ENCODE results near the gene NAT8L. TPM values are rescaled to one million over a fixed set of nuclear protein-coding genes. Genes with fewer than 3 reads are reported as not detected.

The NAT8L gene
- total RNA-seq, 1 experiment from 2014 or later, result not detected

DNA sequence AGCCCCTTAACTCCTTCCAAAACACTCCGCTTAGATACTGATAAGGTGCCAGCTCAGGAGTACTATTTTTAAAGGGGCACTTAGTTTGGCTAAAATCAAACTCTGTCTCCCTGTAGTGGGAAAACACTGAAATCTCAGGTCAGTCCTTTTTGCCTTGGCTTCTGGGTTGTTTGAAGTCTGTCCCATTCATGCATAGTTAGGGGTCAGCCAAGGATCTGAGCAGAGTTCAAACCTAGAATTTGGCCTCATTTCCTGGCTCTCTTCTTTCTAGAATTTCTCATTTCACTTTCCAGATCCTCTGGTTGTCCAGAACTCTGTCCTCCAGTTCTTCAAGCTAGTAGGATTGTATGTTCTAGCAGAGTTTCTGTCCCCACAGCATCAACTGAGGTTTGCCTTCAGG, 31.5 kb downstream of the NAT8L start:
- Histone ChIP-seq H3K27me3 (ENCODE audit: low read length) (no peaks in the 10 kb centered on the region), H3K9me3 (ENCODE audit: low read length) (no peaks in the 10 kb centered on the region), H3K4me3 (ENCODE audit: low read length) (no peak overlapping the region), H3K9ac (ENCODE audit: low read length) (no peak overlapping the region), H3K4me1 (ENCODE audit: low read length) (no peaks in the 10 kb centered on the region), H3K4me2 (ENCODE audit: low read depth, low read length, poor library complexity, severe bottlenecking) (no peak overlapping the region), H3K79me2 (ENCODE audit: low read length) (no peaks in the 10 kb centered on the region), H3K36me3 (ENCODE audit: insufficient read depth, low read length) (no peaks in the 10 kb centered on the region), H2AFZ (ENCODE audit: low read length) (no peak overlapping the region), H3K27ac (ENCODE audit: low read length) (no peak overlapping the region), H3K9me2 (replicated peaks; ENCODE audit: insufficient read depth, low read length) (no peaks in the 10 kb centered on the region), H4K20me1 (ENCODE audit: insufficient read depth, low read depth, low read length) (no peaks in the 10 kb centered on the region)
- DNase-seq, result no peak

- H3K27me3 ChIP-seq (ENCODE audit: low read length), result no peaks in the 10 kb centered on the region
- no peak for DNase-seq
- H3K9ac ChIP-seq (ENCODE audit: low read length), result no peak overlapping the region
- no peak overlapping the region for H2AFZ ChIP-seq (ENCODE audit: low read length)
- H3K27ac ChIP-seq (ENCODE audit: low read length), result no peak overlapping the region
- H3K9me3 ChIP-seq (ENCODE audit: low read length), result no peaks in the 10 kb centered on the region; the same call in 1 of the 2 replicates
- no peak overlapping the region for H3K4me3 ChIP-seq (ENCODE audit: low read length)
- no peaks in the 10 kb centered on the region for H4K20me1 ChIP-seq (ENCODE audit: insufficient read depth, low read depth, low read length)
- H3K79me2 ChIP-seq (ENCODE audit: low read length), result no peaks in the 10 kb centered on the region
- no peaks in the 10 kb centered on the region for H3K9me2 ChIP-seq (replicated peaks; ENCODE audit: insufficient read depth, low read length)
- H3K4me1 ChIP-seq (ENCODE audit: low read length), result no peaks in the 10 kb centered on the region
- no peak overlapping the region for H3K4me2 ChIP-seq (ENCODE audit: low read depth, low read length, poor library complexity, severe bottlenecking)
- H3K36me3 ChIP-seq (ENCODE audit: insufficient read depth, low read length), result no peaks in the 10 kb centered on the region
These were observed 33.0 kb downstream of the NAT8L start for GRCh38 chr4:2091990-2092668.

- Histone ChIP-seq H3K9ac (ENCODE audit: low read length) (no peak overlapping the region), H3K27me3 (ENCODE audit: low read length) (no peaks in the 10 kb centered on the region), H4K20me1 (ENCODE audit: insufficient read depth, low read depth, low read length) (no peaks in the 10 kb centered on the region), H3K9me3 (ENCODE audit: low read length) (no peaks in the 10 kb centered on the region; the same call in 1 of the 2 replicates), H3K36me3 (ENCODE audit: insufficient read depth, low read length) (no peaks in the 10 kb centered on the region), H2AFZ (ENCODE audit: low read length) (no peak overlapping the region), H3K27ac (ENCODE audit: low read length) (no peak overlapping the region), H3K9me2 (replicated peaks; ENCODE audit: insufficient read depth, low read length) (no peaks in the 10 kb centered on the region), H3K4me2 (ENCODE audit: low read depth, low read length, poor library complexity, severe bottlenecking) (no peak overlapping the region), H3K79me2 (ENCODE audit: low read length) (no peaks in the 10 kb centered on the region), H3K4me1 (ENCODE audit: low read length) (no peaks in the 10 kb centered on the region), H3K4me3 (ENCODE audit: low read length) (no peak overlapping the region)
- DNase-seq, result no peak
These were observed 33.5 kb downstream of the NAT8L start for GRCh38 chr4:2092669-2093053.

DNA sequence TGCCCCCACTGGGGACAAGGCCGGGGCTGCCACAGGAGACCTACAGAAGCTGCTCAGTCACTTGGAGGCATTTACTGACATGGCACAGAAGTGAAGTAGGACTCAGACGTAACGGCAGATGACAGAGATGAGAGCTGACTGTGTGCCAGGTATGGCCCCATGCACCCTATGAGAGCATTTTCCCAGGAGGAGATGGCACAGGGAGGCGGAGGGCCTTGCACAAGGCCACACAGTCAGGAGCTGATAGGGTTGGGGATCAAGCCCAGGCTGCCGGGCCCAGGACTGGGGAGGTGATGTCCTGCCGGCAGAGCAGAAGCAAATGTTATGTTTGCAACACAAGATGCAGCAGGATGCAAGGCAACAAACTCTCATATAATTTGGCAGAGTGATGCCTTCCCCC, 34.1 kb downstream of the NAT8L start:
- DNase-seq, result no peak
- Histone ChIP-seq H3K4me3 (ENCODE audit: low read length) (no peak overlapping the region), H3K27ac (ENCODE audit: low read length) (no peak overlapping the region), H3K4me1 (ENCODE audit: low read length) (no peaks in the 10 kb centered on the region), H2AFZ (ENCODE audit: low read length) (no peak overlapping the region), H3K9ac (ENCODE audit: low read length) (no peak overlapping the region), H3K36me3 (ENCODE audit: insufficient read depth, low read length) (no peaks in the 10 kb centered on the region), H3K4me2 (ENCODE audit: low read depth, low read length, poor library complexity, severe bottlenecking) (no peak overlapping the region), H3K79me2 (ENCODE audit: low read length) (no peaks in the 10 kb centered on the region), H3K9me2 (replicated peaks; ENCODE audit: insufficient read depth, low read length) (no peaks in the 10 kb centered on the region), H4K20me1 (ENCODE audit: insufficient read depth, low read depth, low read length) (no peaks in the 10 kb centered on the region), H3K9me3 (ENCODE audit: low read length) (no peaks in the 10 kb centered on the region; the same call in 1 of the 2 replicates), H3K27me3 (ENCODE audit: low read length) (no peaks in the 10 kb centered on the region)

- H4K20me1 ChIP-seq (ENCODE audit: insufficient read depth, low read depth, low read length), result no peaks in the 10 kb centered on the region
- DNase-seq, result no peak
- no peaks in the 10 kb centered on the region for H3K27me3 ChIP-seq (ENCODE audit: low read length)
These were observed 35.4 kb downstream of the NAT8L start for GRCh38 chr4:2094545-2094944.

GRCh38 chr4:2095236-2096072, 36.3 kb downstream of the NAT8L start:
- Histone ChIP-seq H3K36me3 (ENCODE audit: insufficient read depth, low read length) (no peaks in the 10 kb centered on the region), H3K9ac (ENCODE audit: low read length) (no peak overlapping the region), H3K9me3 (ENCODE audit: low read length) (no peaks in the 10 kb centered on the region; the same call in 1 of the 2 replicates), H3K27me3 (ENCODE audit: low read length) (no peaks in the 10 kb centered on the region), H3K4me3 (ENCODE audit: low read length) (no peak overlapping the region), H3K4me1 (ENCODE audit: low read length) (no peaks in the 10 kb centered on the region), H3K27ac (ENCODE audit: low read length) (no peak overlapping the region), H4K20me1 (ENCODE audit: insufficient read depth, low read depth, low read length) (no peaks in the 10 kb centered on the region), H3K9me2 (replicated peaks; ENCODE audit: insufficient read depth, low read length) (no peaks in the 10 kb centered on the region), H3K79me2 (ENCODE audit: low read length) (no peaks in the 10 kb centered on the region), H2AFZ (ENCODE audit: low read length) (no peak overlapping the region), H3K4me2 (ENCODE audit: low read depth, low read length, poor library complexity, severe bottlenecking) (no peak overlapping the region)
- DNase-seq, result no peak

More at GRCh38 chr4:2094545-2094944, 35.4 kb downstream of the NAT8L start:
- Histone ChIP-seq H3K9me3 (ENCODE audit: low read length) (no peaks in the 10 kb centered on the region; the same call in 1 of the 2 replicates), H2AFZ (ENCODE audit: low read length) (no peak overlapping the region), H3K79me2 (ENCODE audit: low read length) (no peaks in the 10 kb centered on the region), H3K4me2 (ENCODE audit: low read depth, low read length, poor library complexity, severe bottlenecking) (no peak overlapping the region), H3K4me1 (ENCODE audit: low read length) (no peaks in the 10 kb centered on the region), H3K9me2 (replicated peaks; ENCODE audit: insufficient read depth, low read length) (no peaks in the 10 kb centered on the region), H3K9ac (ENCODE audit: low read length) (no peak overlapping the region), H3K27ac (ENCODE audit: low read length) (no peak overlapping the region), H3K36me3 (ENCODE audit: insufficient read depth, low read length) (no peaks in the 10 kb centered on the region), H3K4me3 (ENCODE audit: low read length) (no peak overlapping the region)

DNA sequence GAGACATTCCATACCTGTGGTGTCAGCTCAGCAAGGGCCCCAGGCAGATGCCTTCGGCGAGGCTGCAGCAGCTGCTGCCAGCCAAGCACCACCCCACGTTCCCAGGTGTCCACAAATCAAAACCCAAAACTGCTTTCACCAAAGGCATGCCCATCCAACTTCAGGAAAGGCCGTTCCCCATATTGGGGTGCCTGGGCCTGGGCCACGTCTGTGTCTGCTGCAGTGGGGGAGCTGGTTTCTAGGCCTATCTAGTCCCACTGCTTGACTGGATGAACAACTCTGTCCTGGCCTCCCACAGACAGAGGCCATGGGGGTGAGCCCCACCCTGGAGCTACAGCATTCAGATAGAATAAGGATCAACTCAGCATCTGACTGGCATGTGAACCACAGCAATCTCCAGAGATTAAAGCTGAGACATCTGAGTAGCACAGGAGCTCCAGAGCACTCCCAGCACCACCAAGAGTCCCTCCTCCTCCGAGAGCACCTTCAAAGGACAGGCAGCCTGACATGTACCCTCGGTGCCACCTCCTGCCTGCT, 37.0 kb downstream of the NAT8L start:
- Histone ChIP-seq H3K27ac (ENCODE audit: low read length) (no peak overlapping the region), H2AFZ (ENCODE audit: low read length) (no peak overlapping the region), H3K36me3 (ENCODE audit: insufficient read depth, low read length) (no peaks in the 10 kb centered on the region), H3K9me3 (ENCODE audit: low read length) (no peaks in the 10 kb centered on the region; the same call in 1 of the 2 replicates), H4K20me1 (ENCODE audit: insufficient read depth, low read depth, low read length) (no peaks in the 10 kb centered on the region), H3K9ac (ENCODE audit: low read length) (no peak overlapping the region), H3K27me3 (ENCODE audit: low read length) (no peaks in the 10 kb centered on the region), H3K4me2 (ENCODE audit: low read depth, low read length, poor library complexity, severe bottlenecking) (no peak overlapping the region), H3K4me3 (ENCODE audit: low read length) (no peak overlapping the region), H3K4me1 (ENCODE audit: low read length) (no peaks in the 10 kb centered on the region), H3K79me2 (ENCODE audit: low read length) (no peaks in the 10 kb centered on the region), H3K9me2 (replicated peaks; ENCODE audit: insufficient read depth, low read length) (no peaks in the 10 kb centered on the region)
- DNase-seq, result no peak

GRCh38 chr4:2101346-2102044, 42.4 kb downstream of the NAT8L start:
- no peaks in the 10 kb centered on the region for H4K20me1 ChIP-seq (ENCODE audit: insufficient read depth, low read depth, low read length)
- no peaks in the 10 kb centered on the region for H3K27me3 ChIP-seq (ENCODE audit: low read length)
- peaks cover 13% of the 10 kb centered on the region for H3K9me3 ChIP-seq (ENCODE audit: low read length)
- H3K27ac ChIP-seq (ENCODE audit: low read length), result no peak overlapping the region
- H3K4me2 ChIP-seq (ENCODE audit: low read depth, low read length, poor library complexity, severe bottlenecking), result no peak overlapping the region
- H2AFZ ChIP-seq (ENCODE audit: low read length), result no peak overlapping the region
- DNase-seq, result no peak
- no peak overlapping the region for H3K4me3 ChIP-seq (ENCODE audit: low read length)
- H3K9me2 ChIP-seq (replicated peaks; ENCODE audit: insufficient read depth, low read length), result no peaks in the 10 kb centered on the region
- no peak overlapping the region for H3K9ac ChIP-seq (ENCODE audit: low read length)
- H3K79me2 ChIP-seq (ENCODE audit: low read length), result no peaks in the 10 kb centered on the region
- H3K36me3 ChIP-seq (ENCODE audit: insufficient read depth, low read length), result no peaks in the 10 kb centered on the region
- H3K4me1 ChIP-seq (ENCODE audit: low read length), result no peaks in the 10 kb centered on the region
